ENCODE measurements around the gene HUS1. TPM values are rescaled to one million over a fixed set of nuclear protein-coding genes. Genes with fewer than 3 reads are reported as not detected.

Gene HUS1
- total RNA-seq, 4 donors from 2014 or later, result 5.1 to 64.7 (median 41.9) TPM

DNA sequence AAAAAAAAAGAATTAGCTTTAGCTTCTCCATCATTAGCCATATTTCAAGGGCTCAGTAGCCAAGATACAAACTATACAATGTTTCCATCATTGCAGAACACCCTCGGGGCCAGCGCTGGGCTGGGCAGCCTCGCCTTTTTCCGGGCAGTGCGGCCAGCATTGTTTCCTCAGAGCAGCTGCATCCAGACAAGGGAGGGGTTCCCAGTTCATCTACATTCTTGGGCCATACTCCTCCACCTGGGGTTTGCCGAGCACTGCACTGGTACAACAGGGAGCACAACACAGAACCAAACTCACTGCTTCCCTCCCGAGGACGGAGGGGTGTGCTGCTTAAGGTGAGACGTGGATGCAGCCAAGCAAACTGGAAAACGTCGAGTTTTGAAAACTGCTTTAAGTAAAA lies 28.7 kb downstream of the HUS1 start:
- no peaks in the 10 kb centered on the region for H3K9me3 ChIP-seq
- no peak overlapping the region for H3K27ac ChIP-seq
- no peak overlapping the region for H3K4me3 ChIP-seq
- TF ChIP-seq, protein P1, sequence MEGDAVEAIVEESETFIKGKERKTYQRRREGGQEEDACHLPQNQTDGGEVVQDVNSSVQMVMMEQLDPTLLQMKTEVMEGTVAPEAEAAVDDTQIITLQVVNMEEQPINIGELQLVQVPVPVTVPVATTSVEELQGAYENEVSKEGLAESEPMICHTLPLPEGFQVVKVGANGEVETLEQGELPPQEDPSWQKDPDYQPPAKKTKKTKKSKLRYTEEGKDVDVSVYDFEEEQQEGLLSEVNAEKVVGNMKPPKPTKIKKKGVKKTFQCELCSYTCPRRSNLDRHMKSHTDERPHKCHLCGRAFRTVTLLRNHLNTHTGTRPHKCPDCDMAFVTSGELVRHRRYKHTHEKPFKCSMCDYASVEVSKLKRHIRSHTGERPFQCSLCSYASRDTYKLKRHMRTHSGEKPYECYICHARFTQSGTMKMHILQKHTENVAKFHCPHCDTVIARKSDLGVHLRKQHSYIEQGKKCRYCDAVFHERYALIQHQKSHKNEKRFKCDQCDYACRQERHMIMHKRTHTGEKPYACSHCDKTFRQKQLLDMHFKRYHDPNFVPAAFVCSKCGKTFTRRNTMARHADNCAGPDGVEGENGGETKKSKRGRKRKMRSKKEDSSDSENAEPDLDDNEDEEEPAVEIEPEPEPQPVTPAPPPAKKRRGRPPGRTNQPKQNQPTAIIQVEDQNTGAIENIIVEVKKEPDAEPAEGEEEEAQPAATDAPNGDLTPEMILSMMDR (IDR thresholded peaks at IDR 0.05), result peak in 1 of 4 experiments; percentile 6
- no peak for TF ChIP-seq POLR2A (IDR thresholded peaks at IDR 0.05)
- H3K4me1 ChIP-seq, result no peaks in the 10 kb centered on the region
- intact Hi-C loops (cut with DNase I; ENCODE audit: low total_unique reads), result no loop called here
- no peaks in the 10 kb centered on the region for H3K36me3 ChIP-seq
- no peaks in the 10 kb centered on the region for H3K27me3 ChIP-seq
- peak in 1 of 2 donors; percentile 46 for DNase-seq

DNA sequence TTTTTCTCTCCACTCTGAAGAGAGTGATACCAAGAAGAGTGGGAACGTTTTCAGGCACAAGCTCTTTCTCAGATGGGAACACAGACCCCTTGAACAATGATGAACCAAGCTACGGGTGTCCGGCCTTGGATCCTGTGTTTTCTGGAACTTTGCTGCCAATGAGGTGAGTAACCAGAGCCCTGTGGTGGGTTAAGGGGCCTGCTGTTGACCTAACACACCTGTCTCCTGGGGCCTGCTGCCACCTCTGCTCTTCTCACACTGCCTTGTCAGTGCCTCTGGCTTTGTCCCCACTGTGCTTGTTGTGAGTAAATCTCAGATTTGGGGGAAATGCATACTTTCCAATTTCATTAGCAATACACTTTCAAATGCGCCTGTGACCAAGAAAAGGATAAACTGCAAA lies 29.7 kb downstream of the HUS1 start:
- Histone ChIP-seq H3K27me3 (no peaks in the 10 kb centered on the region), H3K36me3 (no peaks in the 10 kb centered on the region), H3K9me3 (no peaks in the 10 kb centered on the region), H3K27ac (no peak overlapping the region), H3K4me1 (no peaks in the 10 kb centered on the region), H3K4me3 (no peak overlapping the region)
- DNase-seq, result no peak
- TF ChIP-seq, protein P1 (IDR thresholded peaks at IDR 0.05), result no peak
- no peak for TF ChIP-seq POLR2A (IDR thresholded peaks at IDR 0.05)
- intact Hi-C loops (cut with DNase I; ENCODE audit: low total_unique reads), result loop anchor here (10.0 kb wide), 1 partner anchor 165 kb away; no protein-coding TSS in a partner anchor

DNA sequence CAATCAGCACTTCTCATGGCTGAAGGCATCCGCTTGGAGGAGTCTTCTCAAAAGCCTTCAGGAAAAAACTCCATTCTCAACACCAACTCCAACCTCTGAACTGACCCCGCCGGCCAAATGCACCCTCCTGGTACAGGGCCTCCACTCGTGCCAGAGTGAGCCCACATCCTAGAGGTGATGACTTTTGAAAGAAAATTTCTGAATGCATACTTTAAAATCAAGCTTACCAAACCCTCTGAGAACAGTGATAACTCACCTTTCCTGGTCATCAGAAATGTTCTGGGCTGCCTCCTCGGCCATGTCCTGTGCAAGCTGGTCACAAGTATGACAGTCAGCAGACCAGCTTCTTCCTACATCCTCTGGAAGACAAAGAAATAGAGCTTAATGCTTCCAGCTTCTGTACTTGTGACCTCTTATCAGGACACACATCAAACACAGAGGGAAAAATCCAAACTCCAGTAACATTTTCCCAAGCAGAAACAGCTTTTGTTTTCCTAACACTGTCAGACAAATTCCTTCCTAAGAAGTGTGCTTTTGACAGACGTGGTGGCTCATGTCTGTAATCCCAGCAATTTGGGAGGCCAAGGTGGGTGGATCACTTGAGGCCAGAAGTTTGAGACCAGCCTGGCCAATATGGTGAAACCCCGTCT lies 31.1 kb downstream of the HUS1 start, which contains the start of gene PKD1L1:
TSS of gene PKD1L1 (minus strand) at position 326 of the 650 bp plus-strand sequence. CDS start at position 300, 26 bp downstream.
- DNase-seq, result no peak
- H3K36me3 ChIP-seq, result no peaks in the 10 kb centered on the region
- intact Hi-C loops (cut with DNase I; ENCODE audit: low total_unique reads), result loop anchor here (10.0 kb wide), 1 partner anchor 167 kb away; no protein-coding TSS in a partner anchor
- no peaks in the 10 kb centered on the region for H3K9me3 ChIP-seq
- TF ChIP-seq, protein P1 (IDR thresholded peaks at IDR 0.05), result no peak
- no peaks in the 10 kb centered on the region for H3K27me3 ChIP-seq
- H3K4me1 ChIP-seq, result no peaks in the 10 kb centered on the region
- H3K4me3 ChIP-seq, result no peak within 1 kb of the TSS
- peak within 1 kb of the TSS in 1 of 2 donors; percentile 48 for H3K27ac ChIP-seq

DNA sequence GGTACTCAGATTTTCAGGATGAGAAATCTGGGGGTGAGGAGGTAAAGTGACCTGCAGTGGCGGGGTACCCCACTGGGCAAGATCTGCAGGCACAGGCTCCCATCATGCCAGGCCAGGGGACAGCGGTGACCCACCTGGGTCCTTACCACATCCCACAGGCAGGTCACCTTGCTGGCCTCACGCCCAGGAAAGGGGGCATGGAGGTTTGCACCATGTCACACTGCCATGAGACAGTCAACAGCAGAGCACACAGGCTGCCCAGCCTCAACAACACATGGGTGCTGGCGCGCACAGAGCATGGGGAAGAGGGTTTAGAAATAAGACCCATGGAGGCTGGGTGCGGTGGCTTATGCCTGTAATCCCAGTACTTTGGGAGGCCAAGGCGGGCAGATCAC lies 32.1 kb downstream of the HUS1 start:
- no peaks in the 10 kb centered on the region for H3K36me3 ChIP-seq
- intact Hi-C loops (cut with DNase I; ENCODE audit: low total_unique reads), result loop anchor here (10.0 kb wide), 1 partner anchor 167 kb away; no protein-coding TSS in a partner anchor

More for the DNA sequence above, 32.1 kb downstream of the HUS1 start:
- TF ChIP-seq, protein P1 (IDR thresholded peaks at IDR 0.05), result no peak
- TF ChIP-seq POLR2A (IDR thresholded peaks at IDR 0.05), result no peak
- H3K27ac ChIP-seq, result no peak overlapping the region
- H3K4me1 ChIP-seq, result no peaks in the 10 kb centered on the region
- H3K9me3 ChIP-seq, result no peaks in the 10 kb centered on the region
- H3K27me3 ChIP-seq, result no peaks in the 10 kb centered on the region
- H3K4me3 ChIP-seq, result no peak overlapping the region
- no peak for DNase-seq
